ENCODE results near the gene FSD2.

- no peak for TF ChIP-seq CTCF (IDR thresholded peaks at IDR 0.05; ENCODE audit: low read depth, low read length)
- no peak for TF ChIP-seq EZH2phosphoT487 (IDR thresholded peaks at IDR 0.05; ENCODE audit: low read depth)
These were observed 3.4 kb downstream of the FSD2 start for GRCh38 chr15:82802497-82802896.
